NCI-H1436 treated with DMSO at 0.1 percent for 48 hours (cell line): ENCODE data around the gene PCDH15.

Experiments
- DNase-seq: peaks from one replicate; lab custom pipeline; 2025; lab: John Stamatoyannopoulos, UW

The PCDH15 gene

GRCh38 chr10:53846809-53847208 is 954.2 kb downstream of the PCDH15 start:
- no peak for DNase-seq

- DNase-seq, result no peak
Observed at GRCh38 chr10:53843736-53844362, 957.2 kb downstream of the PCDH15 start.

GRCh38 chr10:53841483-53842145 is 959.4 kb downstream of the PCDH15 start:
- DNase-seq, result no peak

GRCh38 chr10:53840653-53841052 is 960.4 kb downstream of the PCDH15 start:
- no peak for DNase-seq

- no peak for DNase-seq
Observed at GRCh38 chr10:53839440-53840039, 961.5 kb downstream of the PCDH15 start.

- DNase-seq, result no peak
Observed at GRCh38 chr10:53836638-53837037, 964.4 kb downstream of the PCDH15 start.

GRCh38 chr10:53833908-53834307 is 967.1 kb downstream of the PCDH15 start:
- no peak for DNase-seq

GRCh38 chr10:53827261-53827660 is 973.8 kb downstream of the PCDH15 start:
- no peak for DNase-seq

- no peak for DNase-seq
Observed at GRCh38 chr10:53808677-53809372, 992.2 kb downstream of the PCDH15 start.

- DNase-seq, result no peak
Observed at GRCh38 chr10:53786236-53786900, 1014.7 kb downstream of the PCDH15 start.

- DNase-seq, result no peak
Observed at GRCh38 chr10:53771701-53772100, 1029.3 kb downstream of the PCDH15 start.

- DNase-seq, result no peak
Observed at GRCh38 chr10:53770903-53771302, 1030.1 kb downstream of the PCDH15 start.

GRCh38 chr10:53765311-53765710 is 1035.7 kb downstream of the PCDH15 start:
- no peak for DNase-seq

GRCh38 chr10:53754596-53755250 is 1046.3 kb downstream of the PCDH15 start:
- DNase-seq, result no peak
